GM18498 (cell line): Measurements from ENCODE around the gene MYO5A.

Source experiments
- ATAC-seq: cut with Tn5 transposase; IDR thresholded peaks from one replicate; pipeline ENCODE4 v1.9.1; 2021; ENCODE audit warnings: mild to moderate bottlenecking, moderate library complexity; ENCODE audit not compliant: unreplicated experiment

The MYO5A gene

GRCh38 chr15:52338058-52338457, 190.6 kb downstream of the MYO5A start:
- no peak for ATAC-seq

- ATAC-seq = no peak
These were observed 191.4 kb downstream of the MYO5A start for GRCh38 chr15:52337198-52337853.

GRCh38 chr15:52336529-52336928, 192.2 kb downstream of the MYO5A start:
- ATAC-seq = no peak

GRCh38 chr15:52334491-52335160, 194.1 kb downstream of the MYO5A start:
- ATAC-seq = no peak

GRCh38 chr15:52331490-52332240, 197.0 kb downstream of the MYO5A start:
- ATAC-seq = peak; percentile 86

GRCh38 chr15:52329987-52330386, 198.7 kb downstream of the MYO5A start:
- no peak for ATAC-seq

GRCh38 chr15:52329150-52329549, 199.5 kb downstream of the MYO5A start:
- no peak for ATAC-seq

- no peak for ATAC-seq
These were observed 200.0 kb downstream of the MYO5A start for GRCh38 chr15:52328680-52329079.

GRCh38 chr15:52326756-52327155, 201.9 kb downstream of the MYO5A start:
- no peak for ATAC-seq

GRCh38 chr15:52324109-52324508, 204.6 kb downstream of the MYO5A start:
- ATAC-seq = no peak

GRCh38 chr15:52318729-52319500, 209.8 kb downstream of the MYO5A start:
- ATAC-seq = no peak

- ATAC-seq = no peak
These were observed 211.0 kb downstream of the MYO5A start for GRCh38 chr15:52317688-52318087.

GRCh38 chr15:52317022-52317421, 211.7 kb downstream of the MYO5A start:
- no peak for ATAC-seq

- peak; percentile 72 for ATAC-seq
These were observed 219.5 kb downstream of the MYO5A start for GRCh38 chr15:52309154-52309548.

GRCh38 chr15:52308446-52309153, 220.1 kb downstream of the MYO5A start:
- peak; percentile 79 for ATAC-seq

- no peak for ATAC-seq
These were observed 220.8 kb downstream of the MYO5A start for GRCh38 chr15:52307847-52308246.

GRCh38 chr15:52306270-52306669, 222.4 kb downstream of the MYO5A start:
- no peak for ATAC-seq

GRCh38 chr15:52303093-52303772, 225.4 kb downstream of the MYO5A start:
- ATAC-seq = no peak

- ATAC-seq = no peak
These were observed 227.3 kb downstream of the MYO5A start for GRCh38 chr15:52301265-52301847.
